ENCODE results near the gene TBC1D16.

GRCh38 chr17:79937391-79938335 is 98.0 kb downstream of the TBC1D16 start:
- TF ChIP-seq ZFX (IDR thresholded peaks at IDR 0.05) (no peak), CTCF (conservative IDR thresholded peaks at IDR 0.05) (no peak)

All from C4-2B (cell line).